HG03025 (cell line): Measurements from ENCODE around the gene EIF2S2.

Experiments used
- ATAC-seq: cut with Tn5 transposase; IDR thresholded peaks from one replicate; pipeline ENCODE4 v1.9.1; 2021; ENCODE audit warnings: mild to moderate bottlenecking, moderate library complexity; ENCODE audit not compliant: unreplicated experiment, low FRiP score

The EIF2S2 gene

GRCh38 chr20:34122274-34122980 lies 10.4 kb upstream of the EIF2S2 start:
- ATAC-seq, result no peak

- no peak for ATAC-seq
These were observed 8.2 kb upstream of the EIF2S2 start for GRCh38 chr20:34120213-34120612.

GRCh38 chr20:34115232-34115631 lies 3.2 kb upstream of the EIF2S2 start:
- ATAC-seq, result no peak

- no peak for ATAC-seq
These were observed 2.8 kb upstream of the EIF2S2 start for GRCh38 chr20:34114809-34115208.

- ATAC-seq, result no peak
These were observed 608 bp upstream of the EIF2S2 start for GRCh38 chr20:34112600-34113101.

- no peak for ATAC-seq
These were observed 1.1 kb downstream of the EIF2S2 start for GRCh38 chr20:34110745-34111641.

- ATAC-seq, result no peak
These were observed 1.9 kb downstream of the EIF2S2 start for GRCh38 chr20:34110025-34110744.

GRCh38 chr20:34109442-34109841 lies 2.6 kb downstream of the EIF2S2 start:
- ATAC-seq, result no peak

GRCh38 chr20:34108616-34109174 lies 3.3 kb downstream of the EIF2S2 start:
- no peak for ATAC-seq

- no peak for ATAC-seq
These were observed 5.9 kb downstream of the EIF2S2 start for GRCh38 chr20:34105978-34106675.

- no peak for ATAC-seq
These were observed 8.0 kb downstream of the EIF2S2 start for GRCh38 chr20:34104059-34104458.

GRCh38 chr20:34102342-34102741 lies 9.7 kb downstream of the EIF2S2 start:
- no peak for ATAC-seq

GRCh38 chr20:34100576-34100975 lies 11.5 kb downstream of the EIF2S2 start:
- no peak for ATAC-seq

- no peak for ATAC-seq
These were observed 12.4 kb downstream of the EIF2S2 start for GRCh38 chr20:34099675-34100074.

- no peak for ATAC-seq
These were observed 13.5 kb downstream of the EIF2S2 start for GRCh38 chr20:34098570-34098969.

- no peak for ATAC-seq
These were observed 15.2 kb downstream of the EIF2S2 start for GRCh38 chr20:34096699-34097444.

- ATAC-seq, result no peak
These were observed 16.2 kb downstream of the EIF2S2 start for GRCh38 chr20:34095825-34096224.

GRCh38 chr20:34093895-34094294 lies 18.1 kb downstream of the EIF2S2 start:
- no peak for ATAC-seq

- no peak for ATAC-seq
These were observed 20.3 kb downstream of the EIF2S2 start for GRCh38 chr20:34091637-34092200.
